Astrocyte (in vitro differentiated cells and primary cell): ENCODE measurements around the gene P2RX4. TPM values are rescaled to one million over a fixed set of nuclear protein-coding genes. Genes with fewer than 3 reads are reported as not detected.

Source experiments
- DNase-seq: peaks from one replicate; pipeline ENCODE4 v3.0.0-alpha.2; 2010; ENCODE audit warnings: low read depth
- FAIRE-seq: peaks from 2 replicates; lab custom pipeline; 2011; peaks lifted over from hg19 to GRCh38; lab: Jason Lieb, UNC
- H2AFZ ChIP-seq: 2 replicates; pipeline ENCODE4 v1.6.0; 2012; ENCODE audit warnings: low read depth, low read length, inconsistent platforms
- H3K27ac ChIP-seq: 2 replicates; pipeline ENCODE4 v1.5.1; 2011; ENCODE audit warnings: low read depth, low read length, inconsistent platforms
- H3K27me3 ChIP-seq: 2 replicates; pipeline ENCODE4 v1.6.0; 2011; ENCODE audit warnings: low read length, inconsistent platforms; ENCODE audit not compliant: insufficient read depth
- H3K36me3 ChIP-seq: 2 replicates; pipeline ENCODE4 v1.5.1; 2011; ENCODE audit warnings: low read length, inconsistent platforms; ENCODE audit not compliant: insufficient read depth
- H3K4me1 ChIP-seq: 2 replicates; pipeline ENCODE4 v1.5.1; 2011; ENCODE audit warnings: low read length, inconsistent platforms; ENCODE audit not compliant: insufficient read depth
- H3K4me2 ChIP-seq: 2 replicates; pipeline ENCODE4 v1.6.0; 2012; ENCODE audit warnings: low read length, inconsistent platforms
- H3K4me3 ChIP-seq: 2 replicates; pipeline ENCODE4 v1.5.1; 2011; ENCODE audit warnings: low read depth, mild to moderate bottlenecking, low read length, inconsistent platforms; ENCODE audit not compliant: insufficient read depth
- H3K79me2 ChIP-seq: 2 replicates; pipeline ENCODE4 v1.6.0; 2012; ENCODE audit warnings: mild to moderate bottlenecking, low read length, inconsistent platforms; ENCODE audit not compliant: insufficient read depth
- H3K9ac ChIP-seq: 2 replicates; pipeline ENCODE4 v1.6.0; 2012; ENCODE audit warnings: mild to moderate bottlenecking, low read length, inconsistent platforms
- H3K9me3 ChIP-seq: 2 replicates; pipeline ENCODE4 v1.5.1; 2012; ENCODE audit warnings: low read depth, mild to moderate bottlenecking, low read length, inconsistent platforms; ENCODE audit not compliant: insufficient read depth
- H4K20me1 ChIP-seq: 2 replicates; pipeline ENCODE4 v1.6.0; 2012; ENCODE audit warnings: low read length, inconsistent platforms; ENCODE audit not compliant: insufficient read depth
- H3K27ac Mint-ChIP-seq: one replicate; pipeline ENCODE4 v1.8.0; 2021; ENCODE audit warnings: mild to moderate bottlenecking, mixed read lengths; ENCODE audit not compliant: unreplicated experiment
- H3K27me3 Mint-ChIP-seq: one replicate; pipeline ENCODE4 v1.8.0; 2021; ENCODE audit warnings: low read depth, mixed read lengths; ENCODE audit not compliant: unreplicated experiment
- H3K36me3 Mint-ChIP-seq: one replicate; pipeline ENCODE4 v1.8.0; 2021; ENCODE audit warnings: low read depth, mixed read lengths; ENCODE audit not compliant: unreplicated experiment
- H3K4me1 Mint-ChIP-seq: one replicate; pipeline ENCODE4 v1.8.0; 2021; ENCODE audit warnings: low read depth, mixed read lengths; ENCODE audit not compliant: unreplicated experiment
- H3K4me3 Mint-ChIP-seq: one replicate; pipeline ENCODE4 v1.8.0; 2021; ENCODE audit warnings: mild to moderate bottlenecking, moderate library complexity, mixed read lengths; ENCODE audit not compliant: unreplicated experiment
- H3K9me3 Mint-ChIP-seq: one replicate; pipeline ENCODE4 v1.8.0; 2021; ENCODE audit warnings: mild to moderate bottlenecking, mixed read lengths; ENCODE audit not compliant: unreplicated experiment
- EZH2 ChIP-seq: IDR thresholded peaks from 2 replicates; pipeline ENCODE4 v1.6.1; 2012; ENCODE audit warnings: mild to moderate bottlenecking, low read length, inconsistent platforms; ENCODE audit not compliant: insufficient read depth
- total RNA-seq: library from RNA; stranded (reverse); gene quantifications from 2 replicates; pipeline ENCODE4 v1.2.1, GENCODE V29; 2021
- TF ChIP-seq, protein P1 (sequence below): IDR thresholded peaks from 2 replicates; pipeline ENCODE4 v1.5.1; 2011; ENCODE audit warnings: low read depth, mild to moderate bottlenecking, inconsistent platforms, low read length, moderate library complexity; ENCODE audit not compliant: insufficient read depth

Gene P2RX4
- total RNA-seq, 1 donor from 2014 or later, result 13.9 TPM

DNA sequence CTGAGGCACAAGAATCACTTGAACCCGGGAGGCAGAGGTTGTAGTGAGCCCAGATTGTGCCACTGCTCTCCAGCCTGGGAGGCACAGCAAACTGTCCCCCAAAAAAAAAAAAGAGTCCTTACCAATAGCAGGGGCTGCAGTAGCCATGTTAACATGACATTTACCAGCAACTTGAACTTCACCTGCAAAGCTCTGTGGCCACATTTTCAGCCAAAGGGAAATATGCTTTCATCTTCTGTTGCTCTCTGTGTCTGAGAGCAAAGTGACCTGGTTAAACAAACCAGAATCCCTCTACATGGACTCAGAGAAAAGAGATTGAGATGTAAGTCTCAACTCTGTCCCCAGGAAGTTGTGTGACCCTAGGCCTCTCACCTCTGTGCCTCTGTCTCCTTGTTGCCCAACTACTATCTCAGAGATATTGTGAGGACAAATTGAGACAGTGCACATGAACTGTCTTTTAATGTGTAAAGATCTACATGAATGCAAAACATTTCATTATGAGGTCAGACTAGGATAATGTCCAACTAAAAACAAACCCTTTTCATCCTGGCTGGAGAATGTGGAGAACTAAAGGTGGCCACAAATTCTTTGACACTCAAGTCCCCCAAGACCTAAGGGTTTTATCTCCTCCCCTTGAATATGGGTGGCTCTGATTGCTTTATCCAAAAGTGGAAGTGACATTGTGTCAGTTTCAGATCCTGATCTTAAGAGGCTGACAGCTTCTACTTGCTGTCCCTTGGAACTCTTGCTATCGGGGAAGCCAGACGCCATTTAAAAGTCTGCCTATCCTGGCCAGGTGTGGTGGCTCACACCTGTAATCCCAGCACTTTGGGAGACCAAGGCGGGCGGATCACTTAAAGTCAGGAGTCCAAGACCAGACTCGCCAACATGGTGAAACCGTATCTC is 24.7 kb upstream of the P2RX4 start:
- H3K4me3 Mint-ChIP-seq, result no peak overlapping the region
- Histone ChIP-seq H3K4me1 (peaks cover 10% of the 10 kb centered on the region), H3K4me2 (no peak overlapping the region), H3K27ac (no peak overlapping the region), H3K4me3 (no peak overlapping the region), H2AFZ (no peak overlapping the region), H3K79me2 (no peaks in the 10 kb centered on the region), H3K9ac (no peak overlapping the region), H3K27me3 (no peaks in the 10 kb centered on the region), H4K20me1 (no peaks in the 10 kb centered on the region), H3K36me3 (no peaks in the 10 kb centered on the region), H3K9me3 (peaks cover 3% of the 10 kb centered on the region)
- H3K9me3 Mint-ChIP-seq, result no peaks in the 10 kb centered on the region
- TF ChIP-seq, protein P1, sequence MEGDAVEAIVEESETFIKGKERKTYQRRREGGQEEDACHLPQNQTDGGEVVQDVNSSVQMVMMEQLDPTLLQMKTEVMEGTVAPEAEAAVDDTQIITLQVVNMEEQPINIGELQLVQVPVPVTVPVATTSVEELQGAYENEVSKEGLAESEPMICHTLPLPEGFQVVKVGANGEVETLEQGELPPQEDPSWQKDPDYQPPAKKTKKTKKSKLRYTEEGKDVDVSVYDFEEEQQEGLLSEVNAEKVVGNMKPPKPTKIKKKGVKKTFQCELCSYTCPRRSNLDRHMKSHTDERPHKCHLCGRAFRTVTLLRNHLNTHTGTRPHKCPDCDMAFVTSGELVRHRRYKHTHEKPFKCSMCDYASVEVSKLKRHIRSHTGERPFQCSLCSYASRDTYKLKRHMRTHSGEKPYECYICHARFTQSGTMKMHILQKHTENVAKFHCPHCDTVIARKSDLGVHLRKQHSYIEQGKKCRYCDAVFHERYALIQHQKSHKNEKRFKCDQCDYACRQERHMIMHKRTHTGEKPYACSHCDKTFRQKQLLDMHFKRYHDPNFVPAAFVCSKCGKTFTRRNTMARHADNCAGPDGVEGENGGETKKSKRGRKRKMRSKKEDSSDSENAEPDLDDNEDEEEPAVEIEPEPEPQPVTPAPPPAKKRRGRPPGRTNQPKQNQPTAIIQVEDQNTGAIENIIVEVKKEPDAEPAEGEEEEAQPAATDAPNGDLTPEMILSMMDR, result no peak
- no peak for TF ChIP-seq EZH2
- H3K36me3 Mint-ChIP-seq, result no peaks in the 10 kb centered on the region
- H3K27ac Mint-ChIP-seq, result no peak overlapping the region
- H3K27me3 Mint-ChIP-seq, result peaks cover 2% of the 10 kb centered on the region
- DNase-seq (no peak), FAIRE-seq (no peak)
- H3K4me1 Mint-ChIP-seq, result peaks cover 2% of the 10 kb centered on the region

DNA sequence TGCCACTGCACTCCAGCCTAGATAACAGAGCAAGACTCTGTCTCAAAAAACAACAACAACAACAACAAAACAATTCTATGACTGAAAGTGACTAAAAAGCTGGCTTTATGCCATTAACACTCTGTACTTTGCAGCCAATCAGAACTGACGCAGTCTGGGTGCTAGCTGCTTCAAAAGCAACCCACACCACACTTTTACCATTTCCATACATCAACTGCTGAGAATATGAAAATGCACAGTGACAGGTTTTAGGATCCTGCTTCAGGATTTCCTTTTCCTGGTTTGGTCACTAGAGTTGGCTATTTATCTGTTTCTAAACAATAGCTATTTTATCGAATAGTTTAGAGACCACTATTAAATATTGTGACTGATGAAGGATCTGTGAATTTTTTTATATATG is 23.1 kb upstream of the P2RX4 start:
- TF ChIP-seq, protein P1, result no peak
- no peak for TF ChIP-seq EZH2
- H3K36me3 ChIP-seq, result no peaks in the 10 kb centered on the region
- H3K4me1 ChIP-seq, result peaks cover 16% of the 10 kb centered on the region
- no peaks in the 10 kb centered on the region for H3K79me2 ChIP-seq
- Mint-ChIP-seq H3K4me1 (peaks cover 16% of the 10 kb centered on the region), H3K27ac (no peak overlapping the region), H3K9me3 (peaks cover 2% of the 10 kb centered on the region), H3K27me3 (peaks cover 2% of the 10 kb centered on the region), H3K4me3 (no peak overlapping the region), H3K36me3 (no peaks in the 10 kb centered on the region)
- H4K20me1 ChIP-seq, result no peaks in the 10 kb centered on the region
- peaks cover 3% of the 10 kb centered on the region for H3K9me3 ChIP-seq
- H3K27me3 ChIP-seq, result no peaks in the 10 kb centered on the region
- FAIRE-seq (no peak), DNase-seq (no peak)
- no peak overlapping the region for H2AFZ ChIP-seq
- no peak overlapping the region for H3K4me3 ChIP-seq
- H3K27ac ChIP-seq, result no peak overlapping the region
- no peak overlapping the region for H3K9ac ChIP-seq
- no peak overlapping the region for H3K4me2 ChIP-seq

DNA sequence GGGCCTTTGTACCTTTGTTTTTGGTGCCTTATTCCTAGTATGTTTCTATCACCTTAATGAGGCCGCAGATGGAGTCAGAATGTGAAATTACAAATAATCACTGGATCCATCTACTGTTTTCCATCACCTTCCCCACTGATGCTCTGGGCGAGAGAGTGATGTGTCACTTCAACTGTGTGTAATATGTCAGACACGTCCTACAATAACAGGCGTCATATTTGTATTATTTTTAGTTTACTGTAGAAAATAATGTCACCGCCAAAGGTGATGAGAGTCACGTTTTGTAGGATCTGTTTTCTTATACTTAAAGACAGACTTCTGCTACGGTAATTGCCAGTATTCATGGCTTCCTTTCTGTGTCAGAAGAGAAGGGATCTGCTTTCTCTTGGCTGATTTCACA is 22.4 kb upstream of the P2RX4 start:
- Histone ChIP-seq H3K4me3 (no peak overlapping the region), H3K36me3 (no peaks in the 10 kb centered on the region), H3K9ac (no peak overlapping the region), H3K9me3 (no peaks in the 10 kb centered on the region), H4K20me1 (no peaks in the 10 kb centered on the region), H3K27me3 (no peaks in the 10 kb centered on the region), H3K4me2 (no peak overlapping the region), H3K79me2 (no peaks in the 10 kb centered on the region), H3K4me1 (peaks cover 16% of the 10 kb centered on the region), H3K27ac (no peak overlapping the region), H2AFZ (no peak overlapping the region)
- Mint-ChIP-seq H3K27me3 (peaks cover 2% of the 10 kb centered on the region), H3K4me3 (no peak overlapping the region), H3K9me3 (peaks cover 2% of the 10 kb centered on the region), H3K27ac (no peak overlapping the region), H3K36me3 (no peaks in the 10 kb centered on the region), H3K4me1 (peaks cover 22% of the 10 kb centered on the region)
- DNase-seq (no peak), FAIRE-seq (no peak)
- TF ChIP-seq, protein P1, result no peak
- TF ChIP-seq EZH2, result no peak
